Pulmonary artery endothelial cell (primary cell): ENCODE measurements around the gene TMEM74B. TPM values are rescaled to one million over a fixed set of nuclear protein-coding genes. Genes with fewer than 3 reads are reported as not detected.
A peak's percentile ranks its signal among the peaks of the same experiment; 100 is the strongest.
"Not testable (repeated sequence)": the region's sequence is repeated elsewhere in the genome, so short reads cannot be mapped to it uniquely, and the experiment has no call there.

Experiments
- DNase-seq: peaks from one replicate; pipeline ENCODE4 v3.0.0-alpha.2; 2011; ENCODE audit warnings: low read depth, low spot score
- total RNA-seq: library from RNA; depleted of rRNA; stranded (reverse); fragments of >200 nt; gene quantifications from 2 replicates; pipeline ENCODE4 v1.2.3, GENCODE V29; 2014

Gene TMEM74B
- 0.07 TPM in 1 of 2 replicates, not detected in the other for total RNA-seq

DNA sequence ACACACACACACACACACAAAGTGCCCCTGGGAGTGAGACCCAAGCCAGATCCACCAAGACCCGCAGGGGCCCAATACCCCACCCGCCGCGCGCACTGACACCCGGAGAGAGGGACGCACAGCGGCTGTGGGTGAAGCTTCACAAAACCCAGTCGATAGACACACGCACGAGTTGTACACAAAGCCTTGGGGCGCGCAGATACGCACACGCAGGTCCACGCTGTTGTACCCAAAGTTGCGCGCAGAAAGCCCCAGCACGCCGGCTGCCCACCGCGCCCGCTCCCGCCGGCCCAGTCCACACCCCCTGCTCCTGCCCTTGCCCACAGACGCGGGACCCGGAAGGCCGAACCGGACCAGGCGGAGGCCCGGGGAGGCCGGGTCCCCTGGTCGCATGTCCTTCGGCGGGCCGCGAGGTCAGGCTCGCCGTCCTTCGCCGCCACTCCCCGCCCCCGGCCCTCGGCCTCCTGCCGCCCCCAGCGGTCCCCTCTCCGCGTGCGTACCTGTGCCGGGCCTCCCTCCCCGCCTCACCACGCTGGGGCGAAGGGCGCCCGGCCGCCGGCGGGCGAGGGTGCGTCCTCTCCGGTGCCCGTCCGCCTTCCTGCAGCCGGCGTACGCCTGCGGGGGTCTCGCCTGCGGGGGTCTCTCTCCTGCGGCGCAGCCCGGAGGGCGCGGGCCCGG, at the start of gene TMEM74B:
Gene TMEM74B (minus strand): TSS at position 344 of the 678 bp plus-strand sequence. CDS start 1,180 bp downstream, outside the sequence.
- no peak for DNase-seq

DNA sequence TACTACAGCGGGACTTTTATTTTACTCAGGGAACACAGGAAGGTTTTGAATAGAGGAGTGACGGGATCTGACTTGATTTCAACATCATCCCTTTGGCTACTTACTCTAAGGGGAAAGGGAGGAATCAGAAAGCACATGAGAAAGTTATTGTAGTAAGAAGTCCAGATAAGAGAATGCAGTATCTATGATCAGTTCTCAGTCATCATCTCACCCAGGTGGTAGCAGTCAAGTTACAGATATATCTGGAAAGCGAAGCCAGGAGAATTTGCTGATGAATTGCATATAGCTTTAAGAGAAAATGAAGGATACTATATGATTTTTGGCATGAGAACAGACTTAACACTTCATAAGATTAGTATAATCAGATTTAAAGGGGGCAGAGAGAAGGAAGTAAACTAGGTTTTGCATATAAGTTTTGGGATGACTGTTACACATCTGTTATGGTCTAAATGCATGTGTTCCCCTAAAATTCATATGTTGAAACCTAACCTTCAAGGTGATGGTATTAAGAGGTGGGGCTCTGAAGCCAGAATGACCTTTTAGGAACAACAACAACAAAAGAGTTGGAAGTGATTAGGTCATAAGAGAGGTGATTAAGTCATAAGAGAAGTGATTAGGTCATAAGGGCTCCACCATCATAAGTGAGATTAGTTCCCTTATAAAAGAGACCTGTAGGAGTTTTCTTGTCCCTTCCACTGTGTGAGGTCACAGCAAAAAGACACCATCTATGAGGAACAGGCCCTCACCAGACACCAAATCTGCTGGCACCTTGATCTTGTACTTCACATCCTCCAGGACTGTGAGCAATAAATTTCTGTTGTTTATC, 47.7 kb upstream of the TMEM74B start:
- DNase-seq = no peak

DNA sequence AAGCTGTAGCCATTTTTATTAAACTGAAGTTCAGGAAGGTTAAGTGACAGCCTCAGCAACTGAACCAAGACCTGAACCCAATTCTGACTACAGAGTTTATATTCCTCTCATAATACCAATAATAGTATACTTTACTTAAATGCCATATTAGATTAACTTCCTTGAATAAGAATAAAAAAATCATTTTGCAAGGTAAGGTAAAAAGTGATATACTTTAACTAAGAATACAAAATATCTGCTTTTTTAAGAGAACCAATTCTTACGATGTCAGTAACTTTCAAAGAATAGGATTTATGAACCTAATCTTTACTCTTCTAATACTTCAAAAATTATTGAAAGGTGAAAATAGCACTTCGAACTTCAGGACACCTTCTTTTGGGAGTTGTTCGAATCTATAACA, 44.8 kb upstream of the TMEM74B start:
- DNase-seq = no peak

DNA sequence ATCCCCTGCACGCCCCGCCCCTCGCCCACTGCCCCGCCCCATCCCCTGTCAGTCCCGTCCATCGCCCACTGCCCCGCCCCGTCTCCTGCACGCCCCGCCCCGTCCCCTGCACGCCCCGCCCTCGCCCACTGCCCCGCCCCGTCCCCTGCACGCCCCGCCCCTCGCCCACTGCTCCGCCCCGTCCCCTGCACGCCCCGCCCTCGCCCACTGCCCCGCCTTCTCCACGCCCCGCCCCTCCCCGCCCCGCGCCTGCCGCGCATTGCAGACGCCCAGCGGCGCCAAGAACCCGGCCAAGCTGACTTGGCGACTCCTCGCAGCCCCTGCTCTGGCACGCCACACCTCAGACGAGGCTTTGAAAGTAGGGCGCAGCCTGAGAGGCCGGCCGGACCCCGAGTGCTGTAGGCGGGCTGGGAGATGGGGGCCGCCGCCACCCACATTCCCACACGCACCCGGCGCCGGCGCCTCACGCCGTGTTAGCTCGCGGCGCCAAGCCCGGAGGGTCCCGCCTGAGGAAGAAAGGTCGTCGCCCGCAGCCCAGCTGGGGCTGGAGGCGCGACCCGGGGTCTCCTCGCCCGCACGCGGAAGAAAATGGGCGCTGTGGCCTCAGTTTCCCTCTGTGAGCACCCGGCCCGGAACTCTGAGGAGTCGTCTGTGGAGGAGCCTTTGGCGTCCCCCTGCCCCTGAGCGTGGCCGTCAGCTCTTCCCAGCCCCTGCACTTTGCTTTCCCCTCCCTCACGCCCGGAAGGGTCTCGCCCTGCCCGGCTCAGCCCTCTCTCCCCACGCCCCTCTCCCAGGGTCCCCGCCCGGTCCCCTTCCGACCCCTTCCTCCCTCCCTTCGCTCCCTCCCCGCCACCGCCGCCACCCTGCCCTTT, 41.2 kb upstream of the TMEM74B start, which contains the start of gene RAD21L1:
Gene RAD21L1 (plus strand): TSS at position 262 of the 872 bp plus-strand sequence. CDS start 2,410 bp downstream, outside the sequence.
- DNase-seq = peak; percentile 48

DNA sequence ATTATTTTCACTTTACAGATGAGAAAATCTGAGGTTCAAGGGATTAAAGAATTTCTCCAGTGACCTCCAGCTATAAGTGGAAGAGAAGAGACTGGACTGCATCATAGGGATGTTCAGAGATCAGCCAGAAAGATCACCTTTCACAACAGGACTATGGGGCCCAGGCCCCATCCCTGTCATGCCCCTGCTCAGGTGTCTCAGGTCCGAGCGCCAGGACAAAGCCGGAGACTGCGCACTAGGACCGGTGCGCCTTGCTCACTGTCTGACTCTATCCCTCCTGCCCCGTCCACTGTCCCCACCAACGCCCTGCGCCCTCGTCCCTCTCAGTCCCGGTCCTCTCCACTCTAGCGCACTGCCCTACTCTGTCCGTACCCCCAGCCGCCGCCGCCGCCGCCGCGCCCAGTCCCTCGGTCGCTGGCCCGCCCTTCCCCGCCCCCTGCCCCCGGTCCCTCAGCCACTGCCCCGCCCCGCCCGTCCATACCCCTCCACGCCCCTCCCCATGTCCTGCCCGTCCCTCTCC, 40.5 kb upstream of the TMEM74B start:
- DNase-seq = no peak

DNA sequence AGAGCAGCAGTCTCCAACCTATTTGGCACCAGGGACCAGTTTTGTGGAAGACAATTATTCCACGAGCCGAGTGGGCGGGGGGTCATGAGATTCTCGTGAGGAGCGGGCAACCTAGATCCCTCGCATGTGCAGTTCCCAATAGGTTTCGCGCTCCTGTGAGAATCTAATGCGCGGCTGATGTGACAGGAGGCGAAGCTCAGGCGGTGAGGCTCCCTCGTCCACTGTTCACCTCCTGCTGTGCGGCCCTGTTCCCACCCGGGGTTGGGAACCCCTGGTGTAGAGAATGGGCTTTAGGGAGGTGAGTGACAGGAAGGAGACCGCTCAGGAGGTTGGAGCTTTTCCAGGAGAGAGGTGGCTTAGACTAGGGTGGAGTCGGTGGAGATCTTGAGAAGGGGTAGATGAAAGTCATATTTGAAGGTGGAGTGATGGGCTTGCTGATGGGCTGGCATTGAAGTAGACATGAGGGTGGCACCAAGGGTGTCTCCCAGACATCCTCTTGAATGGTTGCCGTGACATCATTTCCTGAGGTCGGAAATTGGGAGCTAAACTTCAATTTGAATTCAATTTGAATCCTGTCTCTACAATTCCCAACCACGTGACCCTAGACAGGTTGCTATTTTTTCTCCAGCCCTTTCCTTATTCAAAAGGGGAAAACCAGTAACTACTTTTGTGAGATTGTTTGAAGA, 39.6 kb upstream of the TMEM74B start:
- DNase-seq = no peak

DNA sequence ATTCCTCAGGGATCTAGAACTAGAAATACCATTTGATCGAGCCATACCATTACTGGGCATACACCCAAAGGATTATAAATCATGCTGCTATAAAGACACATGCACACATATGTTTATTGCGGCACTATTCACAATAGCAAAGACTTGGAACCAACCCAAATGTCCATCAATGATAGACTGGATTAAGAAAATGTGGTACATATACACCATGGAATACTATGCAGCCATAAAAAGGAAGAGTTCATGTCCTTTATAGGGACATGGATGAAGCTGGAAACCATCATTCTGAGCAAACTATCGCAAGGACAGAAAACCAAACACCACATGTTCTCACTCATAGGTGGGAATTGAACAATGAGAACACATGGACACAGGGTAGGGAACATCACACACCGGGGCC, 38.0 kb upstream of the TMEM74B start:
- not testable (repeated sequence) for DNase-seq

DNA sequence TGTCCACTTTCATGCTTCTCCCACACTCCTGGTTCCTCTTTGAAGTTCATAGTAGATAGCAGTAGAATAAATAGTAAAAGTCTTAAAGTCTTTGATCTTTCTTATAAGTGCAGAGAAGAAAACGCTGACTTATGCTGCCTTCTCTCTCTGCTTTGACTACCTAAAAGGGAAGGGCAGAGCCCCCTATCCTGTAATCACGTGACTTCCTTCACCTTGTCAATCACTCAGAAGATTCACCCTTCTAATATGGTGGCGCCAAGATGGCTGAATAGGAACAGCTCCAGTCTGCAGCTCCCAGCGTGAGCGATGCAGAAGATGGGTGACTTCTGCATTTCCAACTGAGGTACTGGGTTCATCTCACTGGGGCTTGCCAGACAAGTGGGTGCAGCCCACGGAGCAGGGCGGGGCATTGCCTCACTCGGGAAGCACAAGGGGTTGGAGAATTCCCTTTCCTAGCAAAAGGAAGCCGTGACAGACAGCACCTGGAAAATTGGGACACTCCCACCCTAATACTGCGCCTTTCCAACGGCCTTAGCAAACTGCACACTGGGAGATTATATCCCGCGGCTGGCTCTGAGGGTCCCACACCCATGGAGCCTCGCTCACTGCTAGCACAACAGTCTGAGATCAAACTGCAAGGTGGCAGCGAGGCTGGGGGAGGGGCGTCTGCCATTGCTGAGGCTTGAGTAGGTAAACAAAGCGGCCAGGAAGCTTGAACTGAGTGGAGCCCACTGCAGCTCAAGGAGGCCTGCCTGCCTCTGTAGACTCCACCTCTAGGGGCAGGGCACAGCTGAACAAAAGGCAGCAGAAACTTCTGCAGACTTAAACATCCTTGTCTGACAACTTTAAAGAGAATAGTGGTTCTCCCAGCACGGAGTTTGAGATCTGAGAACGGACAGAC, 32.0 kb upstream of the TMEM74B start:
- DNase-seq = not testable (repeated sequence)

DNA sequence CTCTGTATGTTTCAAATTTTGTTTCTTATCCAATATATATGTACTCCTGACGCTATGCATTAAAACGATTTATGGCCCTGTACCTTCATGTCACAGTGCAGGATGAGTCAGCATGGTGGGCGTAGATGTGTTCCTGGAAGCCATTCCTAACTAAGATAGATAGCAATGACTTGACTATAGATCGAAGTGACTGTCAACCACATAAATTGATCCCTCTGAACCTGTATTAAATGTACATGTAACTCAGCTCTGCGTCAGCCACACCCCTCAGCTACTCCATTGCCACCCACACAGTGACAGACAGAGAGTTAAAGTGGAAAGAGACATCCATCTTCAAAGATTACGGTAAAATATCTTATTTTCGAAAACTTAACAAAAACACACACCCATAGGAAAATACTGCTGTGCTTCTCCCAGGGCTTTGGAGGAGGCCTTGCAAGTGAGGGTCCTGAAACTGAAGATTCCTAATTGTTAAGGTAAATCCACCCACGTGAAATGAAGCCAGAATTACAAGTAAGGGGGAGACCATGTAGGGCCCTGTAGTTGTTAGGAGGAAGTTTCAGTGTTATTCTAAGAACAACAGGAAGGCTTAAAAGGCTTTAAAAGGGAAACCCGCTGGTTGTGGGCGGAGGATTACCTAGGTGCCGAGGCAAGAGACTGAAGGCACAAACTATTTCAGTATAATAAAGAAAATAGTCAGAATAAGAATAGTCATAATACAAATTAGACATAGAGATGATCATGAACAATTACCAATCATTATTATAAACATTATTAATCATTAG, 30.8 kb upstream of the TMEM74B start:
- no peak for DNase-seq

DNA sequence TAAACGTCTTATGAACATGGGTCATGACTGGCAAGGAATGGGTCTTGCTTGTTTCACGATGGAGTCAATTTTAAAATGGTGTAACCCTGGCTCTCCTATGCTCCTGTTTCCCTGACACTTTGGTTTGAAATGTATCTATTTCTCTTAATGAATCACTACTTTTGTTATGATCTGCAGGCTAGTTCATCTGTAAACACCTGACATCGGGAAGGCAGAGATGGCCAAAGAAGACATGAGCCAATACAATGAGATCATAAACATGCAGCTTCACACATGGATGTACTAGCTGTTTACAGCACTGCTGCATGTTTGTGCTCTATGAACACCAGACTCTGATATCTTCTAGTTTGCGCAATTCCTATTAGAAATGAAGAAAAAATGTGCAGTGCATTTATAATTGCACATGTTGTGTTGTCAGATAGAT, 30.1 kb upstream of the TMEM74B start:
- DNase-seq = no peak

DNA sequence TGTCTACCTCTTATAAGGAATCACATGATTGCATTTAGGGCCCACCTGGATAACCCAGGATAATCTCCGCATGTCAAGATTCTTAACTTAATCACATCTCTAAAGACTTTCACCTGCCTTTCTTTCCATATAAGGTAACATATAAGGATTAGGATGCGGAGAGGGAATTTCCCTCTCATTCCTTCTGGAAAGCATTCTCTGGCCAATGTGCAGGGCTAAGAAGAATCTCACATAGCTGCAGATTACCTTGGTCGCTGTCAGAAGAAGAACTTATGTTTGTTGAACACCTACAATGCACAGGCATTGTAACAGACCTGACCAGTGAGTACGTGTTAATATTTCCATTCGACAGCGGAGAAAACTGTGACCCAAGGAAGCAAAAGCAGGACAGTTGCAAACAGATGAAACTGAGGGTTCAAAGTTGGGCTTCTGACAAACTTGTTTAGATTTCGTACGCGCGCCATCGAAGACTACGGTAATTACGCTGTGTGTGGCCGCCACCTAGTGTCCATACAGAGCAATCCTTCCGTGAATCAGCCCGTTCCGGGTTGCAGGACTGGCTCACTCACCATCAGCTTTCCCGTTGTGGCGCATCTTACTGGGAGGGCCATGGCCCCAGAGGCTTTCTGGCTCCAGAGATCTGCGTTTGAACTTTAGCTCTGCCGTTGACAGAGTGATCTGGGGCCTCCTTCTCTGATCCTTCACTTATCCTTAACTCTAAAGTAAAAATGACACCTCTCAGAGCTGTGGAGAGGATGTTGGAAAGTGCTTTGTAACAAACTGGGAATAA, 28.0 kb upstream of the TMEM74B start:
- peak; percentile 32 for DNase-seq

DNA sequence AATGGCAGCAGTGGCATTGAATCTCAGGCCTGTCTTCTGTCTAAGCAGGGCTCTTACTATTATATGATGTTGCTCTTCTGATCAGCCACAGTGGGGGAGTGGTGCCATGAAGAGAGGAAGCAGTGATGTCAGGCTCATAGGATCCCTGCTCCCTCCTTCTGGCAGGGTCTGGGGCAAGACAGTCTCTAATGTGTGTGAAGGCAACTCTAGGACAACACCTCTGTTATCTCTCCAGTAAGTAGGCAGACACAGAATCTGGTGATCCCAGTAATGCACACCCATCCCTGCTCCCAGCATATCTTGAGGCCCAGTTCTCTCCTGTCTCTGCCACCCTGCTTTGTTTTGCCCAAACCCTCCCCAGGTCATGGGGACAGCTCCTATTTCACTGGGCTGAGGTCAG, 27.2 kb upstream of the TMEM74B start:
- no peak for DNase-seq

DNA sequence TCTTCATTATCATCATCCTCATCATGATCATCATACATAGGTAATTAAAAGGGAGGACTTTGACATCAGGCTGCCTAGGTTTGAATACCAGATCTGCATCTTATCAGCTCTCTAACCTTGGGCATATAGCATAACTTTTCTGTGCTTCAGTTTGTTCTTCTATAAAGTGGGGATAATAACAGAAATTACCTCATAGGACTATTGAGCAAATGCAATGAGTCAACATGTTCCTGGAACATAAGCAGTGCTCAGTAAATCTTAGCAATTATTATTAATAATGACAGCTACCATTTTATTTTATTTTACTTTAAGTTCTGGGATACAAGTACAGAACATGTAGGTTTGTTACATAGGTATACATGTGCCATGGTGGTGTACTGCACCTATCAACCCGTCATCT, 25.7 kb upstream of the TMEM74B start:
- no peak for DNase-seq

DNA sequence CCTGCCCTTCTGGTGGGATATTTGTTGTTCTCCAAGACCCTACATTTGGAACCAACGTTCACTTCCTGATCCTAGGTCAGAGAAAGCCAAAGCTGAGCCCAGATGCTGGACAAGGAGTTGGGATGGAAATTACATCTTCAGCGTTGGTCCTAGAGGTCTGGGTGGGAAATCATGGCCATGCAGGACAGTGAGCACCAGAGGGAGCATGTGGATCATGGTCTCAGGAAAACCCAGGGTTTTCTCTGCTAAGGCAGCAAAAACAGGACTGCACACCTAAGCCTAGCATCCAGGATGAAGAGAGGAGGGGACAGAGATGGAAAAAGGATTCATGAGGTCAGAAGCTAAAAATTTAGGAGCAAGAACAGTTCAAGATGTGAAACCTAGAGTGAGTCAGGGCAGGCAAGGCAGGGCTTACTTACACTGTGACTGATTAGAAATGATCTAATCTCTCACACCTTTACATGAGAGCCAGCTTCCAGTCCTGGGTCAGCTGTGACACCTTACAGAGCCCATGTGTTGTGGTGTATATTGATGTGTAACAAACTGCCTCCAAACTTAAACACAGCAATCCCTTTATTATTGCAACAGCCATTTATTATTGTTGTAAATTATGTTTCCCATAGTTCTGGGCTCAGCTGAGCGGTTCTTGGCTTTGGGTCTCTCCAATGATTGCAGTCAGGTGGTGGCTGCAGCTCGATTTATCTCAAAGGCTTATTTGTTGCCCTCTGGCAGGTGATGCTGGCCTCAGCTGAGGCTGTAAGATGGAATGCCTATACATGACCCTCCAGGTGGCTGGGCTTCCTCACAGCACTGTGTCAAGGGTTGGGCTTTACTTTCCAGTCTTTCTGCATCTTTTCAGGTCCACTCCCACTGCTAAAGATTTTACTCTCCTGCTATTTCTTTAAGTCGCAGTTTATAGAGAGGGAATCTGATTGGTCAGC, 24.9 kb upstream of the TMEM74B start:
- DNase-seq = no peak

DNA sequence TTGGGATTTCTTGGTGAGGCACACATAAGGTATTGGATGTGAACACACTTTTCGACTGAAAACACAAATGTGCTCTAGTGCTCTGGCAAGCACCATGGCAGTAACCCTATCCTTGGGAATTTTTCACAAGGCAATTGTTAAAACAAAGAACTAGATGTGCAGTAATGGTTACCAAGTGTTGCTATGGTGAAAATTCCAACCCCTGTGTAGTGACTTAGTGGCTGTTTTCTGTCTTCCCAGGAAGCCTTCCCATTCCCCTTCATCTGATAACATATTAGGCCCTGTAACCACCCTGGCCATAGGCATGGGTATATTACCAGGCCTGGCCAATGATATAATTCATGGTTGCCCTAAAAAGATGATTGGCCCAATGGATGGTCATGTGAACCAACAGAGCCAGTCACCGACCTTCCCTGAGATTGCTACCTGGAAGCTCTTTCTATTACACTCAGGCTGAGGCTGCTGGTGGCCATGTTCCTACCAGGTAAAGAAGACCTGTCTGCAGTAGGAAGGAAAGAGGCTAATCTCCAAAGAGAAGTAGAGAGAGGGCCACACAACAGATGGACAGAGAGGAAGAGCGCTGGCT, 22.6 kb upstream of the TMEM74B start:
- no peak for DNase-seq

DNA sequence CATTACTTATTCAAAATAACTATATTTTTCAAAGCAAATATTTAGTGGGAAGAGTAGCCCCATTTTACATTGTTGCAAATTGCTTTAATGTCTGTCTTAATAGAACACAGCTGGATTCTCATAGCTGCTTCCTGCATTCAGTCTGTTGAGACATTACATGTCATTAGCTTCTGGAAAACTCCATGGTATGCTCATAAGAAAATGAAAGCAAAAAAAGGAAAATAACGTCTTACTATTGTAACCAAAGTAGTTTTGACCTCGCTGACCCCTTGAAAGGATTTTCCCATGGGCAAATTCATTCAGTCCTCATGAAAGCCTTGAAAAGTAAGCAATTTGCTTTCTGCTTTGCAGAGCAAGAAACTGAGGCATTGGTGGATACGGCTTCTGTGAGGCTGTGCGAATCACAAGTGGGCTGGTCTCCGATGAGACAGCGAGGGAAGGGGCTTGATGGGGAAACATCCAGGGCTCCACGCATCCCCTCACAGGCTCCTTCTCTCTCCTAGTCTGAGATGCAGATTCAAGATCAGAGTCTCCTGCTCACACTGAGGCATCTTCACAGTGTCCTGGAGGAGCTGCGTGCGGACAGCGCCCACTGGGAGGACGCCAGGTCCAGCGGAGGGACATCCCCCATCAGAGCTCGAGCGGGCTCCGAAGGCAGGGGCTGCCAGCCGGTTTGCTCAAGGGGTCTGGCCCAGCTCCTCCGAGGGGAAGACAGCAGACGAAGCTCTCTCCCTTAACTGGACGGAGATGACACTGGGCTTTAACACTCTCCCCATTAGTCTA, 21.8 kb upstream of the TMEM74B start:
- DNase-seq = no peak
